H7 (cell line): ENCODE results near the gene HEXIM2. TPM values are rescaled to one million over a fixed set of nuclear protein-coding genes. Genes with fewer than 3 reads are reported as not detected.
A peak's percentile ranks its signal among the peaks of the same experiment; 100 is the strongest.
"Not testable (repeated sequence)": the region's sequence is repeated elsewhere in the genome, so short reads cannot be mapped to it uniquely, and the experiment has no call there.

Source experiments
- DNase-seq: peaks from one replicate; pipeline ENCODE4 v3.0.0; 2012
- H3K27me3 ChIP-seq: 2 replicates; pipeline ENCODE4 v1.6.0; 2011; ENCODE audit warnings: mild to moderate bottlenecking, low read length; ENCODE audit not compliant: control insufficient read depth, insufficient read depth
- H3K36me3 ChIP-seq: replicated peaks from 2 replicates; pipeline ENCODE4 v1.5.1; 2011; ENCODE audit warnings: low read length; ENCODE audit not compliant: control insufficient read depth, insufficient read depth
- H3K4me3 ChIP-seq: 2 replicates; pipeline ENCODE4 v1.5.1; 2011; ENCODE audit warnings: low read depth, mild to moderate bottlenecking, control low read depth, low read length, moderate library complexity; ENCODE audit not compliant: insufficient read depth
- total RNA-seq: library from RNA; depleted of rRNA; stranded (reverse); fragments of >200 nt; shearing (Covaris generic); gene quantifications from 2 replicates; pipeline ENCODE4 v1.2.3, GENCODE V29; 2014; rRNA removed

HEXIM2 gene
- total RNA-seq, 1 experiment from 2014 or later = 11.5 TPM

DNA sequence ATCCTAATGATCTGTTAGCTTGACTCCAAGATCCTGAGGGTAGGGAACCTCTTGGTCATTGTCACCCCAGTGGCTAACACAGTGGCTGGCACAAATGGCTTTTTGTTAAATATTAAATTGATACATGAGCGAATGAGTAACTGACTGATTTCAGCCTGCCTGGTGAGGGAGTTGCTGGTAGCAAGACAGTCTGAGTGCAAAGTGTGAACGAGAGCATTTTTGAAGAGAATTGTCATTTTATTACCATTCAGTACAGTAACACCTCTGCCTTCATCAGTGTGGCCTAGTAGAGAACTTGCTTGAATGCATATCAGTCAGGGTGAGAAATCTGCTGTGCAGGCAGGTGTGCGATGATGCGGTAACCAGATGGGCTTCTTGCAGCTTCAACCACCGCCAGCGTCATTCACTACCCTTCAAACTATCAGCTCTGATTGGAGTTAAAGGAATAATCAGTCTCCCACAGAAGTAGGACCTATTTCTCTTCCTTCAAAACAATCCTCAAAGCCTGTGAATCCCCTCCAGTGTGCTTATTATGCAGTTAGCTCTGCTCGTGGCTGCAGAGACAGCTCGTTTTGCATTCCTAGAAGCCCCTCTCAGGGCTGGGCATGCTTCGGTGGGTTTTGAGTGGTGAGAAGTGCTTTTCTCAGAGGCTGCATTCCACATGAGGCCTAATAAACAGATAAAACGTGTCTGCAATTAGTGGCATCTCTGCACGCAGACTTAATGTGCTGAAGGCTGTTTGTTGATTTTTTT lies 29.0 kb downstream of the HEXIM2 start:
- peak; percentile 2 for DNase-seq
- no peaks in the 10 kb centered on the region for H3K27me3 ChIP-seq
- H3K4me3 ChIP-seq = no peak overlapping the region
- no peaks in the 10 kb centered on the region for H3K36me3 ChIP-seq

DNA sequence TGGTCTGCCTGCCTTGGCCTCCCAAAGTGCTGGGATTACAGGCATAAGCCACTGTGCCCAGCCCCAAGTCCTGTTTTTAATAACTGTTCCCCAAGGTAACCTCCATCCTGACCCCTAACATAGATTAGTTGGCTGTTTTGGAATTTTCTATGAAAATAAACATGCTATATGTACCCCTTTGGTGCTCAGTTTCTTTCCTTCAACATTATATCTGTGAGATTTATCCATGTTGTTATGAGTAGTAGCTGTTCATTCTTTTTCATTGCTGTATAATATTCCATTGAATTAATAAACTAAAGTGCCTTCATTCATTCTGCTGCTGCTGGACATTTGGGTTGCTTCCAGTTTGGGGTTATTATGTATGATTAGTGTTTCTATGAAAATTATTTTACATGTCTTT lies 33.7 kb downstream of the HEXIM2 start:
- Histone ChIP-seq H3K27me3 (no peaks in the 10 kb centered on the region), H3K36me3 (no peaks in the 10 kb centered on the region), H3K4me3 (no peak overlapping the region)
- DNase-seq = no peak

- Histone ChIP-seq H3K27me3 (no peaks in the 10 kb centered on the region), H3K36me3 (no peaks in the 10 kb centered on the region), H3K4me3 (no peak overlapping the region)
- DNase-seq = no peak
Measured at GRCh38 chr17:45197108-45197507, 35.4 kb downstream of the HEXIM2 start.

- Histone ChIP-seq H3K4me3 (no peak overlapping the region), H3K27me3 (no peaks in the 10 kb centered on the region), H3K36me3 (no peaks in the 10 kb centered on the region)
- DNase-seq = peak; percentile 95
Measured at GRCh38 chr17:45197555-45198334, 36.1 kb downstream of the HEXIM2 start.

DNA sequence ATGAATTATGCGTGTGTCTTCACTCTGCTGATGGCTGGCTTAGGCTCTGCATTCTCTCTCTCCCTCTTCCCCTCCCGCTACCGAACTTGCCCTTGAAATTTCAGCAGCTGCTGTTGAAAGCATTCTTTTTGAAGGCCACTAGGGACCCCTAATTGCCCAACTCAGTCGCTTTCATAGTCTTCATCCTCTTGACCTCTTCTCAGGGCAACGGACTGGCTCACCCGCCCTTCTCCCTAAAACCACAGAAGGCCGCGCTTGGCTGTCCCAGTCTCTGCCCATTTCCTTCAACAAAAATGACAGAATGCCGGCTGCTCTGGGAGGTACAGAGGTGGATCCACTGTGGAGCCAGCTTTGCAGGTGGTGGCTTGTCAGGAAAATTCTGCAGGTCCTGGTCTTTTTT lies 39.0 kb downstream of the HEXIM2 start:
- no peak overlapping the region for H3K4me3 ChIP-seq
- no peak for DNase-seq

GRCh38 chr17:45201457-45201856 lies 39.8 kb downstream of the HEXIM2 start:
- H3K4me3 ChIP-seq = no peak overlapping the region
- no peak for DNase-seq

More for the DNA sequence above, 39.0 kb downstream of the HEXIM2 start:
- H3K36me3 ChIP-seq = no peaks in the 10 kb centered on the region
- H3K27me3 ChIP-seq = no peaks in the 10 kb centered on the region

DNA sequence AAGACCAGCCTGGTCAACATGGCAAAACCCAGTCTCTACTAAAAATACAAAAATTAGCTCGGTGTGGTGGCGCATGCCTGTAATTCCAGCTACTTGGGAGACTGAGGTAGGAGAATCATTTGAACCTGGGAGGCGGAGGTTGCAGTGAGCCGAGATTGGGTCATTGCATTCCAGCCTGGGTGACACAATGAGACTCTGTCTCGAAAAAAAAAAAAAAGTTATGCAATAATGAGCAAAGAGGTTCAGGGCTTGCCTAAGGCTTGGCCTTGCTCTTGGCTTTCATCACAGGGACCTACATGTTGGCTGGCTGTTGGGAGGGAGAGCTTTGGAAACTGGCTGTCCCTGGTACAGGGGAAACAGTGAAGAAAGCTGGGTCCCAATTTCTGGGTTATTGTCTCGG lies 40.2 kb downstream of the HEXIM2 start:
- DNase-seq, H3K27me3 ChIP-seq, H3K36me3 ChIP-seq, H3K4me3 ChIP-seq: not testable (repeated sequence)

More at GRCh38 chr17:45201457-45201856, 39.8 kb downstream of the HEXIM2 start:
- Histone ChIP-seq H3K27me3 (no peaks in the 10 kb centered on the region), H3K36me3 (no peaks in the 10 kb centered on the region)

GRCh38 chr17:45218895-45219661 lies 57.4 kb downstream of the HEXIM2 start:
- Histone ChIP-seq H3K27me3 (peaks cover 43% of the 10 kb centered on the region), H3K4me3 (no peak overlapping the region), H3K36me3 (no peaks in the 10 kb centered on the region)
- peak; percentile 89 for DNase-seq

Other genes starting within 250 kb of the HEXIM2 start
- gene GFAP, start 246.4 kb upstream of the HEXIM2 start, total RNA-seq = 0.10 and 0.85 TPM in 2 replicates
- gene KIF18B, start 214.1 kb upstream of the HEXIM2 start, total RNA-seq = 17.9 and 20.4 TPM in 2 replicates
- 12.7 and 17.3 TPM in 2 replicates for gene C1QL1, start 193.6 kb upstream of the HEXIM2 start, total RNA-seq
- gene DCAKD, start 110.2 kb upstream of the HEXIM2 start, total RNA-seq = 70.7 and 71.5 TPM in 2 replicates
- gene NMT1, start 100.6 kb upstream of the HEXIM2 start, total RNA-seq = 111 and 115 TPM in 2 replicates
- 24.1 and 28.6 TPM in 2 replicates for gene PLCD3, start 29.4 kb upstream of the HEXIM2 start, total RNA-seq
- 1.5 and 6.0 TPM in 2 replicates for gene ACBD4, start 26.2 kb upstream of the HEXIM2 start, total RNA-seq
- 4.1 and 4.6 TPM in 2 replicates for gene HEXIM1, start 13.4 kb upstream of the HEXIM2 start, total RNA-seq
- gene FMNL1, start 60.0 kb downstream of the HEXIM2 start, total RNA-seq = 1.7 and 2.4 TPM in 2 replicates
- gene SPATA32, start 100.2 kb downstream of the HEXIM2 start, total RNA-seq = 0.24 TPM in 1 of 2 replicates, not detected in the other
- 1.6 TPM in 2 replicates for gene MAP3K14, start 155.1 kb downstream of the HEXIM2 start, total RNA-seq